K562 treated with DMSO at 1 percent for 4 hours (cell line): ENCODE measurements around the gene ASCC3. TPM values are rescaled to one million over a fixed set of nuclear protein-coding genes. Genes with fewer than 3 reads are reported as not detected.

Experiments
- total RNA-seq: library from RNA; unstranded; fragments of 300-600 nt; gene quantifications from 2 replicates; pipeline ENCODE4 v1.2.3, GENCODE V29; 2022; ENCODE audit not compliant: insufficient read depth

Gene ASCC3, protein sequence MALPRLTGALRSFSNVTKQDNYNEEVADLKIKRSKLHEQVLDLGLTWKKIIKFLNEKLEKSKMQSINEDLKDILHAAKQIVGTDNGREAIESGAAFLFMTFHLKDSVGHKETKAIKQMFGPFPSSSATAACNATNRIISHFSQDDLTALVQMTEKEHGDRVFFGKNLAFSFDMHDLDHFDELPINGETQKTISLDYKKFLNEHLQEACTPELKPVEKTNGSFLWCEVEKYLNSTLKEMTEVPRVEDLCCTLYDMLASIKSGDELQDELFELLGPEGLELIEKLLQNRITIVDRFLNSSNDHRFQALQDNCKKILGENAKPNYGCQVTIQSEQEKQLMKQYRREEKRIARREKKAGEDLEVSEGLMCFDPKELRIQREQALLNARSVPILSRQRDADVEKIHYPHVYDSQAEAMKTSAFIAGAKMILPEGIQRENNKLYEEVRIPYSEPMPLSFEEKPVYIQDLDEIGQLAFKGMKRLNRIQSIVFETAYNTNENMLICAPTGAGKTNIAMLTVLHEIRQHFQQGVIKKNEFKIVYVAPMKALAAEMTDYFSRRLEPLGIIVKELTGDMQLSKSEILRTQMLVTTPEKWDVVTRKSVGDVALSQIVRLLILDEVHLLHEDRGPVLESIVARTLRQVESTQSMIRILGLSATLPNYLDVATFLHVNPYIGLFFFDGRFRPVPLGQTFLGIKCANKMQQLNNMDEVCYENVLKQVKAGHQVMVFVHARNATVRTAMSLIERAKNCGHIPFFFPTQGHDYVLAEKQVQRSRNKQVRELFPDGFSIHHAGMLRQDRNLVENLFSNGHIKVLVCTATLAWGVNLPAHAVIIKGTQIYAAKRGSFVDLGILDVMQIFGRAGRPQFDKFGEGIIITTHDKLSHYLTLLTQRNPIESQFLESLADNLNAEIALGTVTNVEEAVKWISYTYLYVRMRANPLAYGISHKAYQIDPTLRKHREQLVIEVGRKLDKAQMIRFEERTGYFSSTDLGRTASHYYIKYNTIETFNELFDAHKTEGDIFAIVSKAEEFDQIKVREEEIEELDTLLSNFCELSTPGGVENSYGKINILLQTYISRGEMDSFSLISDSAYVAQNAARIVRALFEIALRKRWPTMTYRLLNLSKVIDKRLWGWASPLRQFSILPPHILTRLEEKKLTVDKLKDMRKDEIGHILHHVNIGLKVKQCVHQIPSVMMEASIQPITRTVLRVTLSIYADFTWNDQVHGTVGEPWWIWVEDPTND (N-terminal part only)
- 6.7 and 10.0 TPM in 2 replicates for total RNA-seq

DNA sequence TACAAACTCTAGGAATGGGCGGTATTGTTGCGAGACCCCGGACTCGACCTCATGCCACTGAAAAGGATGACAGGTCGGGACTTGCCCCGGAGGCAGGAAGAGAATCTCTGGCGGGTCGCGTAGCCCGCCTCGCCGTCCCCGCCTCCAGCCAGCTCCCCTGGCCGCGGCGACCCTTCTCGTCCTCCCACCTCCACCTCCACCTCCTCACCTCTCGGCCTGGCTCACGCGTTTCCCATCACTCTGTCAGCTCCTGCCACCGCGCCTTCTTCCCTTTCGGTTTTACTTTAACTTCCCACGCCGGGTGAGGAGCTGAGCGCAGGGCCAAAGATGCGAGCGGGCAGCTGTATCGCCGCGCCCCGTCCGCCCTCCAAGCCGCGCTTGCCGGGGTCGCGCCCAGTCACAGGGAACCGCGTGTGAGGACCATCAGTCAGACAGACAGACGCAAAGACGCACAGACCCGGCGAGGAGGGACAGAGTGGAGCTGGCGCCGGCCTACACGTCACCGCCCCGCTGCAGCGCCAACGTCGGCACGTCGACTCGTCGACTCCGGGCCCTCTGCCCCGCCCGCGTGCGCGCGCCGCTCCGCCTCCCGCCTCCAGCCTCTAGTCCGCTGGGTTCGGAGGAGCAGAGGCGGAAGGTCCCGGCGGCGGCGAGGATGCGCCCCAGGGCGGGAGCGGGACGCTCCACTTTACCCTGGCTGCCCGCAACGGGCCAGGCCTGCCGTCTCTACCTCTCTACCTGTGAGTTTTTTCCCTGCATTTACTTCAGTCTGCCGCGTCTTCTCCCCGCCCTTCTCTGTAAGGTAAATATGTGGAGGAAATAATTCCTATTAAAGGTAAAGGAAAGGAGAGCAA, at the start of gene ASCC3:
TSS of gene ASCC3 (minus strand) at position 477 of the 854 bp plus-strand sequence. CDS start 13,332 bp downstream, outside the sequence.

DNA sequence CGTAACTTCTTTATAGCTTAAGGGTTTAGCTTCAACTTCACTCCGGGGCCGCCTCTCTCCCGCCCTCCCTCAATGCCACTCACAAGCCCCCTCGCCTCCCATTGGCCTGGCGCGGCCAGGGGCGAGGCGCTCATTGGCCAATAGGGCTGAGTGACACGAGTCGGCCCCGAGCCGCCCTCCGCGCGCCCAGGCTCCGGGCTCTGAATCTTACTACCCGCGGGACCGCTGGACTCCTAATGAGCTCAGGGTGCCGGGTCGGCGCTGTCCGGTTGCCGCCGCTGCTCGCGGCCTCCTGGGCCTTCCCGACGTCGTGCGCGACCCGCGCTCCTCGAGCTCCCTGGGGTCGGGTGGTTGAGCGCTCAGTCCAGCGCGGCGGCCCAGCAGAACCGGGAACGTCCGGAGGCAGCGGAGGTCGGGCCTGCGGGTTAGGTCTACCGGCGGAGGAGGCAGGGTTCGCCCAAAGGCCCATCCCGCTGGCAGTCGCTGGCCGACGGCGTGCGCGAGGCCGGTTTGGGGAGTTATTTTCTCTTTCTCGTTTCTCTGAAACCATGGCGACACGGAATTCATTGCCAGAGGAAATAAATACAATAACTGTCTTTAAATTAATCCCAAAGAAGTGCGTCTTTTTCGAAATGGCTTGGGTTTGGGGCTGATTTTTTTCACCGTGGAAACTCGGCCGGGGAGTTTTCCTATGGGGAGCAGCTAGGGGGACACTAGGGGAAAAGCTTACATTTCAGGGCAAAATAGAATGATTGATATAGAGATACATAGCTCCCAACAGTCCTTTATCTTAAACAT, 416.0 kb downstream of the ASCC3 start, which contains the start of gene SIM1:
TSS of gene SIM1 (minus strand) at position 19 of the 798 bp plus-strand sequence. CDS start 1,453 bp downstream, outside the sequence.

